DOHH2 (cell line): ENCODE data around the gene MMP8.
A peak's percentile ranks its signal among the peaks of the same experiment; 100 is the strongest.

ENCODE experiments used
- H3F3A ChIP-seq: fragments of 200-600 bp; sonication (generic), shearing (Covaris generic); 2 replicates; pipeline ENCODE4 v1.6.0; 2016; ENCODE audit warnings: antibody characterized with exemption, mild to moderate bottlenecking; ENCODE audit not compliant: control insufficient read depth, insufficient read depth
- H3K27ac ChIP-seq: fragments of 200-600 bp; sonication (generic); 2 replicates; pipeline ENCODE4 v1.5.1; 2014; ENCODE audit warnings: low read depth, mild to moderate bottlenecking, low read length, moderate library complexity
- H3K27me3 ChIP-seq: fragments of 200-600 bp; sonication (generic); 2 replicates; pipeline ENCODE4 v1.6.1; 2014; ENCODE audit warnings: mild to moderate bottlenecking, low read length, mixed read lengths; ENCODE audit not compliant: control insufficient read depth
- H3K36me3 ChIP-seq: fragments of 200-600 bp; sonication (generic); 2 replicates; pipeline ENCODE4 v1.6.1; 2014; ENCODE audit warnings: mild to moderate bottlenecking, low read length, moderate library complexity, mixed read lengths; ENCODE audit not compliant: control insufficient read depth
- H3K4me1 ChIP-seq: fragments of 200-600 bp; sonication (generic); 2 replicates; pipeline ENCODE4 v1.6.1; 2014; ENCODE audit warnings: mild to moderate bottlenecking, low read length, mixed read lengths; ENCODE audit not compliant: control insufficient read depth
- H3K4me2 ChIP-seq: fragments of 200-600 bp; sonication (generic); 2 replicates; pipeline ENCODE4 v1.6.0; 2014; ENCODE audit warnings: mild to moderate bottlenecking, low read length, moderate library complexity
- H3K4me3 ChIP-seq: fragments of 200-600 bp; sonication (generic); 2 replicates; pipeline ENCODE4 v1.5.1; 2014; ENCODE audit warnings: mild to moderate bottlenecking, low read length, mixed read lengths
- H3K79me2 ChIP-seq: fragments of 200-600 bp; sonication (generic); 2 replicates; pipeline ENCODE4 v1.6.1; 2014; ENCODE audit warnings: mild to moderate bottlenecking, low read length, mixed read lengths; ENCODE audit not compliant: control insufficient read depth
- H3K9me2 ChIP-seq: fragments of 200-600 bp; sonication (generic); replicated peaks from 2 replicates; pipeline ENCODE4 v1.6.1; 2014; ENCODE audit warnings: mild to moderate bottlenecking, low read length, mixed read lengths; ENCODE audit not compliant: control insufficient read depth
- H3K9me3 ChIP-seq: fragments of 200-600 bp; sonication (generic); 2 replicates; pipeline ENCODE4 v1.6.1; 2014; ENCODE audit warnings: antibody characterized with exemption, low read length, mixed read lengths; ENCODE audit not compliant: control insufficient read depth, insufficient read depth
- H4K20me1 ChIP-seq: fragments of 200-600 bp; sonication (generic); 2 replicates; pipeline ENCODE4 v1.6.0; 2014; ENCODE audit warnings: low read depth, mild to moderate bottlenecking, antibody characterized with exemption, low read length, moderate library complexity; ENCODE audit not compliant: control insufficient read depth, insufficient read depth
- EZH2phosphoT487 ChIP-seq: fragments of 200-600 bp; sonication (generic); IDR thresholded peaks from 2 replicates; pipeline ENCODE4 v1.6.1; 2017; ENCODE audit warnings: borderline replicate concordance, mild to moderate bottlenecking, antibody characterized with exemption, low read length, moderate library complexity, mixed read lengths
- TF ChIP-seq, protein P1 (sequence below): fragments of 200-600 bp; sonication (generic); IDR thresholded peaks from one replicate; pipeline ENCODE4 v1.5.1; 2014; ENCODE audit warnings: antibody characterized with exemption, mild to moderate bottlenecking, low read depth, low read length; ENCODE audit not compliant: poor library complexity, severe bottlenecking

MMP8 gene

DNA sequence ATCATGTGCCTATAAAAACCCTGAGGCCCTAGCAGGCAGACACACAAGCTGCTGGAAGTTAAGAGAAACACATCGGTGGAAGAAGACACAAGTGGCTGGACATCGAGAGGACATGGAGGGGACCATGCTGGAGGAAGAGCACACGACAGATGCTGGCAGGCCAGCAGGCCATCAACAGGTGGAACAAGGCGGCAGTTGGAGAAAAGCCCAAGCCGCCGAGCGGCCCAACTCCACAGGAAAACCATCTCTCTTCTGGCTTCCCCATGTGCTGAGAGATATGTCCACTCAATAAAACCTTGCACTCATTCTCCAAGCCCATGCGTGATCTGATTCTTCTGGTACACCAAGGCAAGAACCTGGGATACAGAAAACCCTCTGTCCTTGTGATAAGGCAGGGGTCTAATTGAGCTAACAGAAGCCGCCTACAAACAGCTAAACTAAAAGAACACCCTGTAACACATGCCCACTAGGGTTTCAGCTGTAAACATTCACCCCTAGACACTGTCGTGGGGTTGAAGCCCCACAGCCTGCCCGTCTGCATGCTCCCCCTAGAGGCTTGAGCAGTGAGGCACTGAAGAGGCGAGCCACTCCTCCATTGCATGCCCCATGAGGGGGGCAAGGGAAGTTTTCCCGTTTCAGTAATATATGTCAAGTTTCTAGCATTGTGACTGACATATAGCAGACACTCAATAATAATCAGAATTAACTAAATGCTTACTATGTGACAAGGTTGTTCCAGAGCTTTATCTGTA is 60.6 kb downstream of the MMP8 start:
- Histone ChIP-seq H3K27ac (no peak overlapping the region), H3K4me3 (no peak overlapping the region), H3K4me2 (no peak overlapping the region), H3K79me2 (no peaks in the 10 kb centered on the region), H3K9me3 (no peaks in the 10 kb centered on the region), H4K20me1 (no peaks in the 10 kb centered on the region), H3K27me3 (no peaks in the 10 kb centered on the region), H3K9me2 (no peaks in the 10 kb centered on the region), H3K4me1 (no peaks in the 10 kb centered on the region), H3K36me3 (no peaks in the 10 kb centered on the region), H3F3A (peaks cover 4% of the 10 kb centered on the region; the same call in 1 of the 2 replicates)
- TF ChIP-seq, protein P1, sequence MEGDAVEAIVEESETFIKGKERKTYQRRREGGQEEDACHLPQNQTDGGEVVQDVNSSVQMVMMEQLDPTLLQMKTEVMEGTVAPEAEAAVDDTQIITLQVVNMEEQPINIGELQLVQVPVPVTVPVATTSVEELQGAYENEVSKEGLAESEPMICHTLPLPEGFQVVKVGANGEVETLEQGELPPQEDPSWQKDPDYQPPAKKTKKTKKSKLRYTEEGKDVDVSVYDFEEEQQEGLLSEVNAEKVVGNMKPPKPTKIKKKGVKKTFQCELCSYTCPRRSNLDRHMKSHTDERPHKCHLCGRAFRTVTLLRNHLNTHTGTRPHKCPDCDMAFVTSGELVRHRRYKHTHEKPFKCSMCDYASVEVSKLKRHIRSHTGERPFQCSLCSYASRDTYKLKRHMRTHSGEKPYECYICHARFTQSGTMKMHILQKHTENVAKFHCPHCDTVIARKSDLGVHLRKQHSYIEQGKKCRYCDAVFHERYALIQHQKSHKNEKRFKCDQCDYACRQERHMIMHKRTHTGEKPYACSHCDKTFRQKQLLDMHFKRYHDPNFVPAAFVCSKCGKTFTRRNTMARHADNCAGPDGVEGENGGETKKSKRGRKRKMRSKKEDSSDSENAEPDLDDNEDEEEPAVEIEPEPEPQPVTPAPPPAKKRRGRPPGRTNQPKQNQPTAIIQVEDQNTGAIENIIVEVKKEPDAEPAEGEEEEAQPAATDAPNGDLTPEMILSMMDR = peak; percentile 79
- no peak for TF ChIP-seq EZH2phosphoT487

DNA sequence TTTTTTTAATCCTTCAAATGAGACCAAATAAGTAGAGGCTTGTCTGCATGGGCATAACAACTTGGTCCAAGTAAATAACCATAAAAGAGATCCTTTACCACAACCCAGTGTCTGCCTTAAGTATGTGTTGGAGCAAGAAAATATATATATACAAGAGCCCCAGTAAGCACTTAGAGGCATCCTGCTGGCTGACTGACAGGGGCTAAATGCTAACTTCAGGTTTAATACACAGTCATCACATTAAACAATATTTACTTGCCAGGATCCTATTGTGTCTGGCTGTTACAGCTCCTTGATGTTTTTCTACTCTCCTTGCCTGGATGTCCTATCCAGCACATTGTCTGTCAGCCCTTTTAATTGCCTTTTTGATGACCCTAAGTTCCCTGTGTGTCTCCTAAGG is 62.1 kb downstream of the MMP8 start:
- Histone ChIP-seq H3K9me2 (no peaks in the 10 kb centered on the region), H4K20me1 (no peaks in the 10 kb centered on the region), H3K27ac (no peak overlapping the region), H3K4me2 (no peak overlapping the region), H3K36me3 (no peaks in the 10 kb centered on the region), H3K9me3 (no peaks in the 10 kb centered on the region), H3K27me3 (peaks cover 3% of the 10 kb centered on the region; the same call in 1 of the 2 replicates), H3K79me2 (no peaks in the 10 kb centered on the region), H3F3A (peaks cover 4% of the 10 kb centered on the region; the same call in 1 of the 2 replicates), H3K4me1 (no peaks in the 10 kb centered on the region), H3K4me3 (no peak overlapping the region)
- TF ChIP-seq, protein P1 = no peak
- TF ChIP-seq EZH2phosphoT487 = no peak
